Activated CD4-positive, alpha-beta memory T cell treated with anti-CD3 and anti-CD28 coated beads, Interleukin-2, amount 10 ng/mL, durations not matched to agents 7 days and 5 days (primary cell): ENCODE results near the gene FAM228A. TPM values are rescaled to one million over a fixed set of nuclear protein-coding genes. Genes with fewer than 3 reads are reported as not detected.
A peak's percentile ranks its signal among the peaks of the same experiment; 100 is the strongest.

Experiments
- CTCF ChIA-PET: fragments of 350-600 bp; sonication (Branson Sonifier 250); formaldehyde crosslinking; loops from one replicate; lab custom pipeline; 2021; ENCODE audit warnings: antibody characterized with exemption, inconsistent platforms; lab: Charles Lee
- POLR2A ChIA-PET: fragments of 350-600 bp; sonication (Branson Sonifier 250); formaldehyde crosslinking; loops from one replicate; lab custom pipeline; 2021; ENCODE audit warnings: antibody characterized with exemption; lab: Charles Lee
- DNase-seq: peaks from one replicate; pipeline ENCODE4 v3.0.0-alpha.2; 2020
- H3K27ac Mint-ChIP-seq: one replicate; pipeline ENCODE4 v1.8.0; 2021; ENCODE audit warnings: mild to moderate bottlenecking, mixed read lengths
- H3K27me3 Mint-ChIP-seq: one replicate; pipeline ENCODE4 v1.8.0; 2021; ENCODE audit warnings: mixed read lengths
- H3K36me3 Mint-ChIP-seq: one replicate; pipeline ENCODE4 v1.8.0; 2021; ENCODE audit warnings: low read depth, mixed read lengths
- H3K4me1 Mint-ChIP-seq: one replicate; pipeline ENCODE4 v1.8.0; 2021; ENCODE audit warnings: mixed read lengths
- H3K4me3 Mint-ChIP-seq: one replicate; pipeline ENCODE4 v1.8.0; 2021; ENCODE audit warnings: mild to moderate bottlenecking, mixed read lengths
- H3K9me3 Mint-ChIP-seq: one replicate; pipeline ENCODE4 v1.8.0; 2021; ENCODE audit warnings: mixed read lengths
- total RNA-seq, 2 experiments: library from RNA; stranded (reverse); gene quantifications; one replicate each; pipeline ENCODE4 v1.2.3, GENCODE V29; 2021

FAM228A gene
- total RNA-seq, 2 experiments from 2014 or later, result 0.23 TPM; not detected in 1

- no peak overlapping the region for H3K4me3 Mint-ChIP-seq
- peaks cover 12% of the 10 kb centered on the region for H3K4me1 Mint-ChIP-seq
- ChIA-PET POLR2A (no interaction called here), CTCF (no interaction called here)
- H3K36me3 Mint-ChIP-seq, result peaks cover 45% of the 10 kb centered on the region
- no peaks in the 10 kb centered on the region for H3K27me3 Mint-ChIP-seq
- DNase-seq, result no peak
- H3K9me3 Mint-ChIP-seq, result no peaks in the 10 kb centered on the region
- H3K27ac Mint-ChIP-seq, result no peak overlapping the region
These were observed 36.6 kb downstream of the FAM228A start for GRCh38 chr2:24211408-24211807.

- Mint-ChIP-seq H3K4me3 (no peak overlapping the region), H3K4me1 (peaks cover 12% of the 10 kb centered on the region), H3K9me3 (no peaks in the 10 kb centered on the region), H3K27ac (peak overlapping the region; percentile 48), H3K27me3 (no peaks in the 10 kb centered on the region), H3K36me3 (peaks cover 32% of the 10 kb centered on the region)
- ChIA-PET CTCF (interaction anchor here (0.6 kb wide), 1 partner anchor 12 kb away, joined by 5 read pairs; no protein-coding TSS in a partner anchor), POLR2A (interaction anchor here (1.7 kb wide), 1 partner anchor 8 kb away, joined by 5 read pairs; no protein-coding TSS in a partner anchor)
- DNase-seq, result no peak
These were observed 40.0 kb downstream of the FAM228A start for GRCh38 chr2:24214880-24215279.

DNA sequence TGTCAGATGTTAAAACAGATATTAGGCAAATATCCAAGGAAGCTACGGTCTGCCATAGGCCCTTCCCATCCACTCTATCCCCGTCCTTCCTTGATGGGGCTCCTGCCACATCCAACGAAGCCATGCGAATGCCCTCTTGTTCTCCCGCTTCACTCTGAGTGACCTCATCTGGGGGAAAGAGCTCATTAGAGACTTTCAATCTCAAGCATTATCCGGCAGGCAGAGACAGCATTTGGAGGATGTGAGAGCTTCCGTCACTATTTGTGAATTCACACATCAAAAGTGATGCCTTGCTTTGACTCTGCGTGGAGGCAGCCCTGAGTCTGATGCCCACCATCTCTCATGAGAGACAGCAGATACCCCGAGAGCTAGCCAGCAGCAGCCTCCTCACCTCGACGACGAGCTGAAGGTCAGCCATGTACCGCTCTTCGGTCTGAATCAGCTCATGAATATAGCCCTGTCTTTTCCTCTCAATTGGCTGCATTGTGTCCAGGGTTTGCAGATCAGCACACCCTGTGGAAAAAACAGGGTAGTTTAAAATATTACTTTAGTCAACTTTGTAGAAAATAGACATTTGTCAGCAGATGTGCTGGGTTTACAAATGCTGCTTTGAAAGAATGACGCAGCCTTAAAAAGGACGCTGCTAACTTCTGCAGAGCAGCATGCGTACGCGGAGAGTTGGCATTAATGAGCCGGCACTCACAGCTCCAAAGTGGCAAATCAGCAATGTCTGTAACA is 45.9 kb downstream of the FAM228A start:
- CTCF ChIA-PET, result interaction anchor here (0.9 kb wide), 1 partner anchor 137 kb away, joined by 4 read pairs; the partner anchor contains the start of gene TP53I3
- Mint-ChIP-seq H3K4me1 (peaks cover 4% of the 10 kb centered on the region), H3K27ac (no peak overlapping the region), H3K27me3 (no peaks in the 10 kb centered on the region), H3K4me3 (no peak overlapping the region), H3K9me3 (no peaks in the 10 kb centered on the region), H3K36me3 (peaks cover 12% of the 10 kb centered on the region)
- POLR2A ChIA-PET, result no interaction called here
- no peak for DNase-seq

DNA sequence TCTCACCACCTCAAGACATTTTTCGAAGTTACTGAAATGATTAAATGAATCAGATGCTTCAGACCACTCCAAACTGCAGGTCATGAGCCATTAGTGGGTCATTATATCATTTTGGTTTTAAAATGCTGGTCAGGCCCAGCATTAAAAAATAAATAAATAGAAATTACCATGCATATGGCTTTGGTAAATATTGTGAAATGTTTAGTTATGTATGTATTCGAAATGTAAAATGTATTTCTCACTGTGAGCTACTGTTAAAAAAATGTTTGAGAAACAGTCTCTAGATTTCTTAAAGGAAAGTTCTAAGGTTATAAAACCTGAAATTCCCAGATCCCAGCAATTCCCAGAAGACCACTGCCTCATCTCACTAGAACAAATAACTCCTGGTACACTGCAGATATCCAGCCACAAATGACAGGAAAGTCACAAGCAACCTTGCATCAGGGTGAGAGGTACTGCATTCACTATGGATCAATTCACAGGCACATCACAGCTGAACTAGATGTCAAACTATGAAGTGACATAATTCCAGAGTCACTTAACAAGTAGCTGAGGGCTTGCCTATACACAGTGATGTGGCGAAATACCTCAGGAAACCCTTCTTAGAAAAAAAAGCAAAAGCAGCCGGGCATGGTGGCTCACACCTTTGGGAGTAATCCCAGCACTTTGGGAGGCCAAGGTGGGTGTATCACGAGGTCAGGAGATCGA is 46.6 kb downstream of the FAM228A start:
- no peak overlapping the region for H3K4me3 Mint-ChIP-seq
- no peaks in the 10 kb centered on the region for H3K9me3 Mint-ChIP-seq
- no peaks in the 10 kb centered on the region for H3K4me1 Mint-ChIP-seq
- ChIA-PET POLR2A (no interaction called here), CTCF (no interaction called here)
- H3K27me3 Mint-ChIP-seq, result no peaks in the 10 kb centered on the region
- DNase-seq, result no peak
- no peak overlapping the region for H3K27ac Mint-ChIP-seq
- H3K36me3 Mint-ChIP-seq, result peaks cover 6% of the 10 kb centered on the region

GRCh38 chr2:24222946-24223345 is 48.1 kb downstream of the FAM228A start:
- Mint-ChIP-seq H3K4me1 (no peaks in the 10 kb centered on the region), H3K36me3 (peaks cover 2% of the 10 kb centered on the region), H3K4me3 (no peak overlapping the region), H3K9me3 (no peaks in the 10 kb centered on the region), H3K27ac (no peak overlapping the region), H3K27me3 (no peaks in the 10 kb centered on the region)
- ChIA-PET POLR2A (interaction anchor here (0.6 kb wide), 1 partner anchor 84 kb away, joined by 3 read pairs; no protein-coding TSS in a partner anchor), CTCF (no interaction called here)
- DNase-seq, result no peak

- Mint-ChIP-seq H3K9me3 (no peaks in the 10 kb centered on the region), H3K4me1 (no peaks in the 10 kb centered on the region), H3K27ac (no peak overlapping the region), H3K4me3 (no peak overlapping the region), H3K27me3 (no peaks in the 10 kb centered on the region), H3K36me3 (no peaks in the 10 kb centered on the region)
- CTCF ChIA-PET, result no interaction called here
- POLR2A ChIA-PET, result no interaction called here
- no peak for DNase-seq
These were observed 50.8 kb downstream of the FAM228A start for GRCh38 chr2:24225499-24226242.

DNA sequence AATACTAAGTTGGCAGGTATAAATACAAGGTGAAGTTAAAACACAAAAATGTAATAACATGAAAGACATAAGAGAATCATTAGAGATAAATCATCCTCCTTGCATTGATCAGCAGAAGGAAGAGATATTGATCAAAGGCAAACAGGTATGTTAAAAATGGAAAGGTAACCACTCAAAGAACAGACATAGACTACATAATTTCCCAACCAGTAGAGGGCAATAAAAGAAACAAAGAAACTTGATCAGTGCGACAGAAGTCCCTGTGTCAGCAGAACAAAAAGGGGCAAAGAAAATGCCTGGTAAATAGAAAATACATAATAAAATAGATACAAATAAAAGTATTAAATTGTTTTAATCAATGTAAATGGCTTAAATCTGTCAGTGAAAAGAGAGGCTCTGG is 53.6 kb downstream of the FAM228A start:
- Mint-ChIP-seq H3K27me3 (no peaks in the 10 kb centered on the region), H3K27ac (no peak overlapping the region), H3K4me1 (no peaks in the 10 kb centered on the region), H3K9me3 (no peaks in the 10 kb centered on the region), H3K4me3 (no peak overlapping the region), H3K36me3 (no peaks in the 10 kb centered on the region)
- DNase-seq, result no peak
- ChIA-PET POLR2A (interaction anchor here (1.2 kb wide), 1 partner anchor 10 kb away, joined by 3 read pairs; no protein-coding TSS in a partner anchor), CTCF (no interaction called here)

DNA sequence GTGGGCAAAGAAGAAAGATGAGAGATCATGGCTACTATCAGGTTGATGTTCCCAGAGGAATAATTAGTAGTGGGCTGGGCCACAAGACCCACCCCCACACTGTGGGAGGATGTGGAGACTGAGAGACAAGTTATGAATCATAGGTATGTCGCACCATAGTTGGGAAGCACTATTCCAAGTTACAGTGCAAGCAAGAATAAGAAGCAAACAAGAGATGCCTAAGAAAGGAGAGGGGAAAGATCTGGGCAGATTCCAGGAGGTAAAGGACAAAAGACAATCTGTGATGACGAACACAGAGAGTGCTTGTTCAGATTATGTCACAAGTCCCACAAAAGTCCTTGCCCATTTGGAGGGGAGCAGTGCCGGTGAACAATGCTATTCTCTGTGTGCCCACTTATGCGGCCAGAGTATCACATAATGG is 56.6 kb downstream of the FAM228A start:
- Mint-ChIP-seq H3K36me3 (peaks cover 4% of the 10 kb centered on the region), H3K9me3 (no peaks in the 10 kb centered on the region), H3K4me3 (no peak overlapping the region), H3K27me3 (no peaks in the 10 kb centered on the region), H3K27ac (no peak overlapping the region), H3K4me1 (no peaks in the 10 kb centered on the region)
- CTCF ChIA-PET, result interaction anchor here (1.6 kb wide), 1 partner anchor 151 kb away, joined by 5 read pairs; no protein-coding TSS in a partner anchor
- POLR2A ChIA-PET, result no interaction called here
- DNase-seq, result no peak

GRCh38 chr2:24233321-24233720 is 58.5 kb downstream of the FAM228A start:
- no peak for DNase-seq
- ChIA-PET CTCF (interaction anchor here (1.2 kb wide), 1 partner anchor 151 kb away, joined by 3 read pairs; no protein-coding TSS in a partner anchor), POLR2A (no interaction called here)
- H3K9me3 Mint-ChIP-seq, result no peaks in the 10 kb centered on the region
- peaks cover 9% of the 10 kb centered on the region for H3K36me3 Mint-ChIP-seq
- no peaks in the 10 kb centered on the region for H3K4me1 Mint-ChIP-seq
- no peak overlapping the region for H3K27ac Mint-ChIP-seq
- no peaks in the 10 kb centered on the region for H3K27me3 Mint-ChIP-seq
- H3K4me3 Mint-ChIP-seq, result no peak overlapping the region

- H3K36me3 Mint-ChIP-seq, result peaks cover 15% of the 10 kb centered on the region
- ChIA-PET POLR2A (no interaction called here), CTCF (no interaction called here)
- no peak overlapping the region for H3K27ac Mint-ChIP-seq
- H3K4me3 Mint-ChIP-seq, result no peak overlapping the region
- no peaks in the 10 kb centered on the region for H3K27me3 Mint-ChIP-seq
- H3K9me3 Mint-ChIP-seq, result no peaks in the 10 kb centered on the region
- no peaks in the 10 kb centered on the region for H3K4me1 Mint-ChIP-seq
- no peak for DNase-seq
These were observed 62.5 kb downstream of the FAM228A start for GRCh38 chr2:24237313-24237712.

GRCh38 chr2:24238158-24238557 is 63.3 kb downstream of the FAM228A start:
- Mint-ChIP-seq H3K4me3 (no peak overlapping the region), H3K27me3 (no peaks in the 10 kb centered on the region), H3K36me3 (peaks cover 19% of the 10 kb centered on the region), H3K27ac (no peak overlapping the region), H3K9me3 (no peaks in the 10 kb centered on the region), H3K4me1 (no peaks in the 10 kb centered on the region)
- CTCF ChIA-PET, result no interaction called here
- no peak for DNase-seq
- POLR2A ChIA-PET, result no interaction called here

DNA sequence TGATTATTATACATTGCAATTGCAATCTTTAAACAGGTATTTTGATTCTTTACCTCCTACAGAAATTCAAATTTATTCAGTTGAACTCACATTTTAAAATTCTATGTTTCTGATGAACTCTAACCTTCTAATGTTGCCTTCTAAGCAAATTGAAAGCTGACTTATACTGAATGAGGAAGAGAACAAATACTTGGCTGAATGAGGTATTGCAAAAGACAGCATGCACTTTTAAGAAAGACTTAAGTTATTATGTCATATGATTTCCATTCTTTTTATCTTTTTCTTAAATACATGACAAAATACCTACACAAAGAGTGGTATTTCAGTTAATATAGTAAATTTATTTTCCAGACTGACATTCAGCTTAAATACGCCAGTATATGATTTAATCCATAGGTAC is 64.7 kb downstream of the FAM228A start:
- no peak overlapping the region for H3K27ac Mint-ChIP-seq
- no peaks in the 10 kb centered on the region for H3K4me1 Mint-ChIP-seq
- ChIA-PET CTCF (no interaction called here), POLR2A (no interaction called here)
- DNase-seq, result no peak
- no peaks in the 10 kb centered on the region for H3K27me3 Mint-ChIP-seq
- H3K9me3 Mint-ChIP-seq, result no peaks in the 10 kb centered on the region
- H3K4me3 Mint-ChIP-seq, result no peak overlapping the region
- peaks cover 19% of the 10 kb centered on the region for H3K36me3 Mint-ChIP-seq
